Prostate gland (tissue), 2 donors: ENCODE data around the gene CDC42BPA.

Experiments
- CTCF ChIP-seq, 4 experiments: fragments of 200-600 bp in 2 of 4; fragments of 450-650 bp in 2 of 4; sonication (generic) in 2 of 4; IDR thresholded peaks; 1 replicate in 3 of 4; 2 replicates in 1 of 4; pipeline ENCODE4 v1.5.1; 2016 to 2019; ENCODE audit warnings: antibody characterized with exemption in 4 of 4, mild to moderate bottlenecking in 2 of 4, moderate library complexity in 2 of 4
- POLR2A ChIP-seq: fragments of 450-650 bp; IDR thresholded peaks from one replicate; pipeline ENCODE4 v1.6.1; 2016; ENCODE audit warnings: antibody characterized with exemption, mild to moderate bottlenecking
- POLR2AphosphoS5 ChIP-seq: sonication (generic); formaldehyde crosslinking; IDR thresholded peaks from one replicate; pipeline ENCODE4 v1.6.1; 2017; ENCODE audit warnings: antibody characterized with exemption

GRCh38 chr1:227071895-227072587, 246.3 kb downstream of the CDC42BPA start:
- TF ChIP-seq CTCF (IDR thresholded peaks at IDR 0.05) (no peak), POLR2AphosphoS5 (no peak), POLR2A (no peak)
